IPS DF 19.7 (cell line): Measurements from ENCODE around the gene CD33.

Experiments
- DNase-seq: peaks from one replicate; pipeline ENCODE4 v3.0.0-alpha.2; 2013; ENCODE audit warnings: low read depth, low spot score

CD33 gene

GRCh38 chr19:51258165-51259160, 33.6 kb downstream of the CD33 start:
- no peak for DNase-seq

- DNase-seq: no peak
Observed at GRCh38 chr19:51259348-51260245, 34.7 kb downstream of the CD33 start.

GRCh38 chr19:51263808-51264207, 38.9 kb downstream of the CD33 start:
- DNase-seq: no peak

GRCh38 chr19:51271067-51271466, 46.2 kb downstream of the CD33 start:
- no peak for DNase-seq

- DNase-seq: no peak
Observed at GRCh38 chr19:51272183-51272810, 47.4 kb downstream of the CD33 start.

GRCh38 chr19:51274049-51274770, 49.3 kb downstream of the CD33 start:
- no peak for DNase-seq

GRCh38 chr19:51277112-51277511, 52.2 kb downstream of the CD33 start:
- DNase-seq: no peak

- DNase-seq: no peak
Observed at GRCh38 chr19:51282335-51282734, 57.5 kb downstream of the CD33 start.

GRCh38 chr19:51285682-51286081, 60.8 kb downstream of the CD33 start:
- no peak for DNase-seq
